ENCODE data around the gene ABCC1. TPM values are rescaled to one million over a fixed set of nuclear protein-coding genes. Genes with fewer than 3 reads are reported as not detected.

The ABCC1 gene
- total and polyA plus RNA-seq, 2 of the 4 experiments (the other 2 are of a cell fraction), result 39.4 to 66.0 TPM

GRCh38 chr16:16021988-16022682 lies 72.7 kb downstream of the ABCC1 start:
- peak; percentile 97 for DNase-seq
- no TSS peak for BruUV-seq (replicated peaks)
- Histone ChIP-seq H3K9ac (ENCODE audit: low read depth, low read length) (peak overlapping the region; percentile 80), H3K36me3 (ENCODE audit: control insufficient read depth, insufficient read depth, low read length) (peaks cover 54% of the 10 kb centered on the region), H3K4ac (ENCODE audit: low read depth, low read length) (peak overlapping the region; percentile 98), H3K4me2 (ENCODE audit: low read depth, low read length) (peak overlapping the region; percentile 47), H3K9me3 (ENCODE audit: control insufficient read depth, insufficient read depth, low read length) (no peaks in the 10 kb centered on the region), H4K5ac (ENCODE audit: low read depth, low read length) (peak overlapping the region; percentile 84), H3K79me1 (ENCODE audit: low read depth in 1 of 2, low read length in 2 of 2) (peaks cover 52 to 94% of the 10 kb centered on the region in 2 experiments), H4K91ac (ENCODE audit: insufficient read depth, low read depth, low read length) (peak overlapping the region; percentile 95), H3K14ac (replicated peaks; ENCODE audit: low read depth, low read length) (peak overlapping the region; percentile 94), H3K56ac (ENCODE audit: extremely low read depth, insufficient read depth, low read length) (peak overlapping the region; percentile 97), H3K23ac (ENCODE audit: low read depth, low read length) (peak overlapping the region; percentile 94), H2AK5ac (ENCODE audit: low read depth, low read length) (peak overlapping the region; percentile 87), H3K27me3 (ENCODE audit: control insufficient read depth, insufficient read depth, low read length) (no peaks in the 10 kb centered on the region), H4K20me1 (ENCODE audit: insufficient read depth, low read length) (peaks cover 11% of the 10 kb centered on the region; the same call in 1 of the 2 replicates), H2BK20ac (ENCODE audit: low read depth, low read length) (peak overlapping the region; percentile 94), H3K27ac (ENCODE audit: insufficient read depth, low read length) (peak overlapping the region; percentile 93), H2BK15ac (ENCODE audit: low read depth, low read length) (peak overlapping the region; percentile 91; the same call in 2 of the 3 replicates), H2BK5ac (ENCODE audit: low read depth, low read length, poor library complexity, severe bottlenecking) (peak overlapping the region; percentile 86), H3K4me1 (ENCODE audit: control insufficient read depth, insufficient read depth, low read length) (peaks cover 50% of the 10 kb centered on the region), H2AK9ac (replicated peaks; ENCODE audit: low read depth, low read length, poor library complexity) (peak overlapping the region; percentile 59), H4K8ac (ENCODE audit: low read depth in 2 of 2, low read length in 2 of 2) (peak overlapping the region; percentile 91 to 94), H2BK120ac (ENCODE audit: low read depth, low read length) (peak overlapping the region; percentile 97), H3K4me3 (ENCODE audit: insufficient read depth, low read depth, low read length) (no peak overlapping the region), H2AFZ (replicated peaks; ENCODE audit: low read length, poor library complexity) (peak overlapping the region; percentile 52), H3K18ac (ENCODE audit: low read depth, low read length) (peak overlapping the region; percentile 90), H3K9me1 (ENCODE audit: insufficient read depth, low read length) (peaks cover 63% of the 10 kb centered on the region)
- peak; percentile 80 for ATAC-seq (ENCODE audit: low read depth)
- dilution Hi-C loops (cut with HindIII; ENCODE audit: low sequenced_read_pairs, unreplicated experiment) (no loop called here), intact Hi-C loops (cut with micrococcal nuclease) (loop anchor here (2.0 kb wide), 1 partner anchor 147 kb away; no protein-coding TSS in a partner anchor), in situ Hi-C loops (cut with MboI; ENCODE audit: low sequenced_read_pairs) (loop anchor here (25.0 kb wide), 1 partner anchor 135 kb away; the partner anchor contains the start of gene CEP20)
- ChIA-PET POLR2A (ENCODE audit: unreplicated experiment) (no interaction called here), CTCF (interaction anchor here (1.0 kb wide), 1 partner anchor 147 kb away, joined by 4 read pairs; no protein-coding TSS in a partner anchor)
- WGBS, 2 experiments (ENCODE audit: extremely low coverage in 2 of 2, insufficient read length in 1 of 2), result 5% methylated on average over 4 of the region's 10 CpGs; no CpG with 5 or more reads in 1 of the 2 experiments
- TF ChIP-seq, protein P1, sequence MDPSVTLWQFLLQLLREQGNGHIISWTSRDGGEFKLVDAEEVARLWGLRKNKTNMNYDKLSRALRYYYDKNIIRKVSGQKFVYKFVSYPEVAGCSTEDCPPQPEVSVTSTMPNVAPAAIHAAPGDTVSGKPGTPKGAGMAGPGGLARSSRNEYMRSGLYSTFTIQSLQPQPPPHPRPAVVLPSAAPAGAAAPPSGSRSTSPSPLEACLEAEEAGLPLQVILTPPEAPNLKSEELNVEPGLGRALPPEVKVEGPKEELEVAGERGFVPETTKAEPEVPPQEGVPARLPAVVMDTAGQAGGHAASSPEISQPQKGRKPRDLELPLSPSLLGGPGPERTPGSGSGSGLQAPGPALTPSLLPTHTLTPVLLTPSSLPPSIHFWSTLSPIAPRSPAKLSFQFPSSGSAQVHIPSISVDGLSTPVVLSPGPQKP (IDR thresholded peaks at IDR 0.05; ENCODE audit: borderline replicate concordance, low read depth, low read length), result no peak
- TF ChIP-seq RCOR1 (IDR thresholded peaks at IDR 0.05; ENCODE audit: insufficient replicate concordance, low read length), result peak; percentile 55
- peak; percentile 96 for TF ChIP-seq NFE2L2 (IDR thresholded peaks at IDR 0.05; ENCODE audit: low read depth, low read length)
- TF ChIP-seq, protein P2, sequence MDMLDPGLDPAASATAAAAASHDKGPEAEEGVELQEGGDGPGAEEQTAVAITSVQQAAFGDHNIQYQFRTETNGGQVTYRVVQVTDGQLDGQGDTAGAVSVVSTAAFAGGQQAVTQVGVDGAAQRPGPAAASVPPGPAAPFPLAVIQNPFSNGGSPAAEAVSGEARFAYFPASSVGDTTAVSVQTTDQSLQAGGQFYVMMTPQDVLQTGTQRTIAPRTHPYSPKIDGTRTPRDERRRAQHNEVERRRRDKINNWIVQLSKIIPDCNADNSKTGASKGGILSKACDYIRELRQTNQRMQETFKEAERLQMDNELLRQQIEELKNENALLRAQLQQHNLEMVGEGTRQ (IDR thresholded peaks at IDR 0.05; ENCODE audit: low read depth, low read length), result 0 out of 2 replicates have a peak, but pooled peaks have one; percentile 0
- TF ChIP-seq CHD1 (IDR thresholded peaks at IDR 0.05; ENCODE audit: low read depth, low read length), result no peak
- 0 out of 2 replicates have a peak, but pooled peaks have one; percentile 17 for TF ChIP-seq RFX5 (IDR thresholded peaks at IDR 0.05; ENCODE audit: low read depth, low read length)
- no peak for TF ChIP-seq MXI1 (IDR thresholded peaks at IDR 0.05; ENCODE audit: borderline replicate concordance, low read depth, low read length)
- TF ChIP-seq, protein P3, sequence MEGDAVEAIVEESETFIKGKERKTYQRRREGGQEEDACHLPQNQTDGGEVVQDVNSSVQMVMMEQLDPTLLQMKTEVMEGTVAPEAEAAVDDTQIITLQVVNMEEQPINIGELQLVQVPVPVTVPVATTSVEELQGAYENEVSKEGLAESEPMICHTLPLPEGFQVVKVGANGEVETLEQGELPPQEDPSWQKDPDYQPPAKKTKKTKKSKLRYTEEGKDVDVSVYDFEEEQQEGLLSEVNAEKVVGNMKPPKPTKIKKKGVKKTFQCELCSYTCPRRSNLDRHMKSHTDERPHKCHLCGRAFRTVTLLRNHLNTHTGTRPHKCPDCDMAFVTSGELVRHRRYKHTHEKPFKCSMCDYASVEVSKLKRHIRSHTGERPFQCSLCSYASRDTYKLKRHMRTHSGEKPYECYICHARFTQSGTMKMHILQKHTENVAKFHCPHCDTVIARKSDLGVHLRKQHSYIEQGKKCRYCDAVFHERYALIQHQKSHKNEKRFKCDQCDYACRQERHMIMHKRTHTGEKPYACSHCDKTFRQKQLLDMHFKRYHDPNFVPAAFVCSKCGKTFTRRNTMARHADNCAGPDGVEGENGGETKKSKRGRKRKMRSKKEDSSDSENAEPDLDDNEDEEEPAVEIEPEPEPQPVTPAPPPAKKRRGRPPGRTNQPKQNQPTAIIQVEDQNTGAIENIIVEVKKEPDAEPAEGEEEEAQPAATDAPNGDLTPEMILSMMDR (conservative IDR thresholded peaks at IDR 0.05; ENCODE audit: low read depth, low read length), result no peak
- peak; percentile 62; the same call in 1 of the 2 replicates for TF ChIP-seq MAZ (IDR thresholded peaks at IDR 0.05; ENCODE audit: borderline replicate concordance, low read depth, low read length)
- TF ChIP-seq POLR2A (IDR thresholded peaks at IDR 0.05; ENCODE audit: low read depth, low read length), result peak; percentile 51; the same call in 1 of the 2 replicates
- no peak for TF ChIP-seq CEBPB (IDR thresholded peaks at IDR 0.05; ENCODE audit: low read depth, low read length)
- TF ChIP-seq MAFK (IDR thresholded peaks at IDR 0.05; ENCODE audit: low read depth, low read length), result peak; percentile 68
- TF ChIP-seq BHLHE40 (IDR thresholded peaks at IDR 0.05; ENCODE audit: low read depth, low read length), result peak; percentile 12; the same call in 1 of the 2 replicates

Data from IMR-90 (cell line).